ENCODE measurements around the gene MIP. TPM values are rescaled to one million over a fixed set of nuclear protein-coding genes. Genes with fewer than 3 reads are reported as not detected.

The MIP gene
- total and polyA plus RNA-seq, 2 of the 13 experiments (the other 11 are each of a cell fraction or from before 2014, with no cell fraction given): not detected

DNA sequence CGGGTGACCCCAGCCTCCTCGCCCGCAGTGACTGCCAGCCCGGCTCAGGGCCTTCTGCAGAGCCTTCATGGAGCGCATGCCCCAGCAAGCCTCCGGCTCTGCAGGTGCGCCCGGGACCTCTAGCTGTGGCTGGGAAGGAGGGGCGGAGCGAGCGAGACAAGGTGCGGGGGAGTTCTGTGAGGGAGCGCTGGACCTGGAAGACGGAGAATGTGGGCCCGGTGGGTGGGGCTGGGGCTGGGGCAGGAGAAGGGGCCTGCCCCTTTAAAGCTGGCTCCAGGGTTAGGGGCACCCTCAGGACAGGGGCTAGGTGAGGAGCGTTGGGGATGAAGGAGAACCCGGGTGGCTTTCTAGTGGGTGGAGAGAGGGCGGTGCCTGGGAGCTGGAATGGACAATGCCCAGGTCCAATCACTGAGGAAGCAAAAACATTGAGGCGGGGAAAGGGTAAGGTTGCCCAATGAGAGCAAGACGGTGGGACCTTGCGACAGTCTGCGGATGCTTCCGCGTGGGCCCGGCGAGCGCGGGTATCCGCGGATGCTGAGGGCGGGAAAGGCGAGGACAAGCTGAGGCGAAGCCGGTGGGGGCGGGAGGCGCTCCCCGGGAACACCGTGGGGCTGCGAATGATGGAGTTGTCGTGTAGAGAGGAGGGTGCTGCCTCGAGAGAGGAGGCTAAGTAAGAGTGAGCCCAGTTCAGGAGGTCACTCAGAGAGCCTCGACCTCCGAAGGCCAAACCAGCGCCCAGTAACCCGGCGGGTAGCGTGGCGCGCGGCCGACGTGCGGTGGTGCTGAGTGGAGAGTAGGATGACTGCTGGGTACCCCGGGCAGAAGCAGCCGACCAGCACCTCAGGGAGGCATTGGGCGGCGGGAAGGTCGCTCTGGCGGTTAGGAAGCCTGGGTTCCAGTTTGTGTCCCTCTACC, 33.8 kb upstream of the MIP start, which contains the start of gene GLS2 (continued):
- TF ChIP-seq NR2F1 (CRISPR knock-in tag; IDR thresholded peaks at IDR 0.05): no peak
- TF ChIP-seq TP53 (CRISPR knock-in tag; conservative IDR thresholded peaks at IDR 0.05): 0 out of 2 replicates have a peak, but pooled peaks have one; percentile 74
- peak; percentile 90 for TF ChIP-seq ZNF772 (CRISPR knock-in tag; IDR thresholded peaks at IDR 0.05)
- no peak for TF ChIP-seq GATA4 (IDR thresholded peaks at IDR 0.05; ENCODE audit: borderline replicate concordance, low read depth)
- TF ChIP-seq FOXM1 (CRISPR knock-in tag; IDR thresholded peaks at IDR 0.05): peak; percentile 59; the same call in 1 of the 2 replicates
- TF ChIP-seq, protein P1, sequence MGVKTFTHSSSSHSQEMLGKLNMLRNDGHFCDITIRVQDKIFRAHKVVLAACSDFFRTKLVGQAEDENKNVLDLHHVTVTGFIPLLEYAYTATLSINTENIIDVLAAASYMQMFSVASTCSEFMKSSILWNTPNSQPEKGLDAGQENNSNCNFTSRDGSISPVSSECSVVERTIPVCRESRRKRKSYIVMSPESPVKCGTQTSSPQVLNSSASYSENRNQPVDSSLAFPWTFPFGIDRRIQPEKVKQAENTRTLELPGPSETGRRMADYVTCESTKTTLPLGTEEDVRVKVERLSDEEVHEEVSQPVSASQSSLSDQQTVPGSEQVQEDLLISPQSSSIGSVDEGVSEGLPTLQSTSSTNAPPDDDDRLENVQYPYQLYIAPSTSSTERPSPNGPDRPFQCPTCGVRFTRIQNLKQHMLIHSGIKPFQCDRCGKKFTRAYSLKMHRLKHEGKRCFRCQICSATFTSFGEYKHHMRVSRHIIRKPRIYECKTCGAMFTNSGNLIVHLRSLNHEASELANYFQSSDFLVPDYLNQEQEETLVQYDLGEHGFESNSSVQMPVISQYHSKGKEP (CRISPR knock-in tag; IDR thresholded peaks at IDR 0.05): peak; percentile 87; the same call in 1 of the 2 replicates
- peak; percentile 34; the same call in 1 of the 2 replicates for TF ChIP-seq ZNF678 (CRISPR knock-in tag; IDR thresholded peaks at IDR 0.05)
- peak; percentile 77 for TF ChIP-seq KAT8 (CRISPR knock-in tag; IDR thresholded peaks at IDR 0.05)
- peak; percentile 53; the same call in 1 of the 2 replicates for TF ChIP-seq ZNF629 (CRISPR knock-in tag; conservative IDR thresholded peaks at IDR 0.05)
- peak; percentile 43; the same call in 1 of the 2 replicates for TF ChIP-seq RNF2 (conservative IDR thresholded peaks at IDR 0.05; ENCODE audit: low read depth)
- no peak for TF ChIP-seq TARDBP (CRISPR knock-in tag; IDR thresholded peaks at IDR 0.05)
- TF ChIP-seq ZNF782 (CRISPR knock-in tag; IDR thresholded peaks at IDR 0.05; ENCODE audit: borderline replicate concordance): peak; percentile 93
- TF ChIP-seq, protein P2, sequence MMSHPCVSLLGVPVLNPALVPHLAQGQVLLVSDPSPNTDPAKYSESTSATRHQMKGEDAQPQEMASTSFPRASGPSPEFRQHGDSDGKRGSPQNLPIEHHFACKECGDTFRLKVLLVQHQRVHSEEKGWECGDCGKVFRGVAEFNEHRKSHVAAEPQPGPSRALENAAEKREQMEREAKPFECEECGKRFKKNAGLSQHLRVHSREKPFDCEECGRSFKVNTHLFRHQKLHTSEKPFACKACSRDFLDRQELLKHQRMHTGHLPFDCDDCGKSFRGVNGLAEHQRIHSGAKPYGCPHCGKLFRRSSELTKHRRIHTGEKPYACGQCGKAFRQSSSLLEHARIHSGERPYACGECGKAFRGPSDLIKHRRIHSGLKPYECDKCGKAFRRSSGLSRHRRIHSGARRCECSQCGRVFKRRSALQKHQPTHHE (CRISPR knock-in tag; IDR thresholded peaks at IDR 0.05; ENCODE audit: borderline replicate concordance): peak; percentile 98; the same call in 1 of the 2 replicates
- TF ChIP-seq ZNF572 (CRISPR knock-in tag; IDR thresholded peaks at IDR 0.05): no peak
- TF ChIP-seq, protein P3, sequence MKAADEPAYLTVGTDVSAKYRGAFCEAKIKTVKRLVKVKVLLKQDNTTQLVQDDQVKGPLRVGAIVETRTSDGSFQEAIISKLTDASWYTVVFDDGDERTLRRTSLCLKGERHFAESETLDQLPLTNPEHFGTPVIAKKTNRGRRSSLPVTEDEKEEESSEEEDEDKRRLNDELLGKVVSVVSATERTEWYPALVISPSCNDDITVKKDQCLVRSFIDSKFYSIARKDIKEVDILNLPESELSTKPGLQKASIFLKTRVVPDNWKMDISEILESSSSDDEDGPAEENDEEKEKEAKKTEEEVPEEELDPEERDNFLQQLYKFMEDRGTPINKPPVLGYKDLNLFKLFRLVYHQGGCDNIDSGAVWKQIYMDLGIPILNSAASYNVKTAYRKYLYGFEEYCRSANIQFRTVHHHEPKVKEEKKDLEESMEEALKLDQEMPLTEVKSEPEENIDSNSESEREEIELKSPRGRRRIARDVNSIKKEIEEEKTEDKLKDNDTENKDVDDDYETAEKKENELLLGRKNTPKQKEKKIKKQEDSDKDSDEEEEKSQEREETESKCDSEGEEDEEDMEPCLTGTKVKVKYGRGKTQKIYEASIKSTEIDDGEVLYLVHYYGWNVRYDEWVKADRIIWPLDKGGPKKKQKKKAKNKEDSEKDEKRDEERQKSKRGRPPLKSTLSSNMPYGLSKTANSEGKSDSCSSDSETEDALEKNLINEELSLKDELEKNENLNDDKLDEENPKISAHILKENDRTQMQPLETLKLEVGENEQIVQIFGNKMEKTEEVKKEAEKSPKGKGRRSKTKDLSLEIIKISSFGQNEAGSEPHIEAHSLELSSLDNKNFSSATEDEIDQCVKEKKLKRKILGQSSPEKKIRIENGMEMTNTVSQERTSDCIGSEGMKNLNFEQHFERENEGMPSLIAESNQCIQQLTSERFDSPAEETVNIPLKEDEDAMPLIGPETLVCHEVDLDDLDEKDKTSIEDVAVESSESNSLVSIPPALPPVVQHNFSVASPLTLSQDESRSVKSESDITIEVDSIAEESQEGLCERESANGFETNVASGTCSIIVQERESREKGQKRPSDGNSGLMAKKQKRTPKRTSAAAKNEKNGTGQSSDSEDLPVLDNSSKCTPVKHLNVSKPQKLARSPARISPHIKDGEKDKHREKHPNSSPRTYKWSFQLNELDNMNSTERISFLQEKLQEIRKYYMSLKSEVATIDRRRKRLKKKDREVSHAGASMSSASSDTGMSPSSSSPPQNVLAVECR (CRISPR knock-in tag; IDR thresholded peaks at IDR 0.05; ENCODE audit: borderline replicate concordance): peak; percentile 34; the same call in 1 of the 2 replicates
- TF ChIP-seq, protein P4, sequence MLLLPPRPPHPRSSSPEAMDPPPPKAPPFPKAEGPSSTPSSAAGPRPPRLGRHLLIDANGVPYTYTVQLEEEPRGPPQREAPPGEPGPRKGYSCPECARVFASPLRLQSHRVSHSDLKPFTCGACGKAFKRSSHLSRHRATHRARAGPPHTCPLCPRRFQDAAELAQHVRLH (CRISPR knock-in tag; IDR thresholded peaks at IDR 0.05; ENCODE audit: borderline replicate concordance, low read depth): peak; percentile 30; the same call in 1 of the 2 replicates

Measured in HepG2 (cell line).